Femur (tissue), 1 donor: Measurements from ENCODE around the gene ANKRD18A.

ENCODE experiments used
- DNase-seq: peaks from one replicate; pipeline ENCODE4 v3.0.0-alpha.2; 2017

Gene ANKRD18A

GRCh38 chr9:38620483-38621433 is at the start of gene ANKRD18A:
Gene ANKRD18A (minus strand): TSS chr9:38620596. CDS start chr9:38620285, 311 bp downstream.
- peak; percentile 67 for DNase-seq

DNA sequence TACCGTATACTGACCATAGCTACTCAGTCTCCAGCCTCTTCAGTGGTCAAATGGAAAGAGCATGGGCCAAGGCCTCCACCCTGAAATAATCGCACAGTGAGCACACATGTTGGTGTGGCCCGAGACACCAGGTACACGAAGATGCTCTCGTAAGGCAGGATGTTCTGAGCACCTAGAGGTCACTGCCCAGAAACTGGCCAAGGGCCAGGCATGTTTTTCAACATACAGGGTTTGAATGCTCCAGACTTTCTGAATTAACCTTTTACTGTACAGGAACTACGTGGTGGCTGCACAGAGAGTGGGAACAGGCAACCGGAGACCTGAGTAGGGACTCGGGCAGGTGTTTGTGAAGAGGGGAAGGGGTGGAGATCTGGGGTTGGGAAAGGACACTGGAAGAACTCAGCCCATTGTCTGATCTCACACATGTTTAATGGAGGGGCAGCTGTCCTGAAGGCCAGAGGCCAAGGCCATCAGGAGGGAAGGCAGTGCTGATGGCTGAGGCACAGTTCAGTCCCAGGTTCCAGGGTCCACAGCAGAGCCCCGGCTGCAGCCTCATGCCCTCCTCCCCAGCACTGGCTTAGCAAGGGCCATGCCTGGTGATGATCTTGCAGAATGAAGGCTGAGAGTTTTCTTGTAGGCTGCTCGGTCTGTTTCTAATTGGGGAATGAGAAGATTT is 48.5 kb upstream of the ANKRD18A start:
- no peak for DNase-seq

- peak; percentile 36 for DNase-seq
Measured at GRCh38 chr9:38662763-38663593, 42.6 kb upstream of the ANKRD18A start.

GRCh38 chr9:38659538-38659937 is 39.1 kb upstream of the ANKRD18A start:
- no peak for DNase-seq

- no peak for DNase-seq
Measured at GRCh38 chr9:38656896-38657295, 36.5 kb upstream of the ANKRD18A start.

DNA sequence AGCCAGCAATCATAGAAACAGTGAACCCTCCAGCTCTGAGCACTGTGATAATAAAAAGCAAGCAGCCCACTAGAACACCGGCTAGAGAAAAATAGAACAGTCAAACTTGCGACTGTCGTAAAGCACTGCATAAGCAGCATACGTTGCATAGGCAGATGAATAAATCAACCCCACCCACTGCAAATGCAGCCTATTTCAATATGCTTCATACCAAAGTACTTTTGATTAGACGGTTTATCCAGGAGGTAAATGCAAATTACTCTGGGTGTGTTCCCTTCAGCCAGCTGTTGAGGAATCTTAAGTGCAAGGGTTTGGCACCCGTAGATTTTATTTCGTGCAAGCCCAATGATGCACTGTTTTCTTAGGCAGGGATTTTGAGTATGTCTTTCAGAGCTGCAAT is 32.1 kb upstream of the ANKRD18A start:
- DNase-seq = no peak

DNA sequence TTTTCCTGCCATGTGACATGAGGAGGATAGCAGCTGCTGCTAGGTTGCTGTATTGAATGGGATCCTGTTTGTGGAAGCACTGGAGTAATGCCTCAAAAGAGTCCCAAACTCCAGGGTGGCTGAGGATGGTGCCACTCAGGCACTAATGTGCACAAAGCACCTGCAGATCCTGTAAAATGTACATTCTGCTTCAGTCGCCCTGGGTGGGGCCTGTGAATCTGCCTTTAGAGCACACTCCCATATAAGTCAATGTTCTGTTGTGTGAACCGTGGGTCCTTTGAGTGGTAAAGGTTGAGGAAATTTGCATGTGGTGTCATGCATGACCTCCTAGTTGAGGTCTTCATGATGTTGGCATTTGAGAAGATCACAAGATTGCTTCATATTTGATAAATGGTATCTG is 31.6 kb upstream of the ANKRD18A start:
- DNase-seq = no peak

DNA sequence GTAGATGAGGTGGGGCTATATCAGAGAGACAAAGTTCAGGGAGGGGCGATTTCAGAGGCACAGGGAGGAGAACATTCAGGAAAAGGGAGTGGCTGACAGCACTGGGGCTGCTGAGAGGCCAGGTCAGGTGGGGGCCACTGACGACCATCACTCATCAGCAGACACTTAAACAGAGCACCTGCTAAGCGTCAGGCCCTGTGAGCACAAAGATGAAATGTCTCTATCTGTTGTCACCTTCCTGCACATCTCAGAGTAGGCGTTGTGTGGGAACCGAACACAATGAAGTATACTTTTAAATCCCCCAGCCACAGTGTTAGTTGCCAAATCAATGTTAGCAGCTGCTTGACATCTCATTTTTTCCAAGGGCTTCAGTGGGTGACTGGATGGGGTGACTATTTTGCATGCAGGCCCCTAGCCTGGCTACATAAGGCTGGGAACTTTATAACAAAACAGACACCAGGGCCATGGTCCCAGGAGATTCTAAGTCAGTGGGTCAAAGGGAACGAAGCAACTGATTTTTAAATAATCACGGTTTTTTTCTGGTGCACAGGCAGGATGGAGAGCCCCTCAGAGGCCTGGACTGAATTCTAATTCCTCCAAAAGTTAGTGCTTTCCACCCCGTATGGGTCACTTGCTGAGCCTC is 31.1 kb upstream of the ANKRD18A start:
- DNase-seq = no peak

GRCh38 chr9:38650564-38650963 is 30.2 kb upstream of the ANKRD18A start:
- no peak for DNase-seq

- no peak for DNase-seq
Measured at GRCh38 chr9:38649731-38650363, 29.5 kb upstream of the ANKRD18A start.

DNA sequence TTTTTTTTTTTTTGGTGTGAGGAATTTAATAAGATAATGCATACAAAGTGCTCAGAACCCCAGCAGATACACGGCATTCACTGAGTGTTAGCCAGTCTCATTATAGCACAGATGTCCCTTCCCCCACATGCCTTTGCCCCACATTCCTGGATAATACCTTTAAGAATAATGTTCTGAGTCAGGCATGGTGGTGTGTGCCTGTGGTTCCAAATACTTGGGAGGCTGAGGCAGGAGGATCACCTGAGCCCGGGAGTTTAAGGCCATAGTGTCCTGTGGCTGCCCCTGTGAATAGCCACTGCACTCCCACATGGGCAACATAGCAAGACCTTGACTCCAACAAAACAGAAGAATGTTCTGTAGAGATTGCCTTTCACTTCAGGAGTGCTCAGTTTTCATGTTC is 24.2 kb upstream of the ANKRD18A start:
- no peak for DNase-seq

- no peak for DNase-seq
Measured at GRCh38 chr9:38643815-38644173, 23.4 kb upstream of the ANKRD18A start.

DNA sequence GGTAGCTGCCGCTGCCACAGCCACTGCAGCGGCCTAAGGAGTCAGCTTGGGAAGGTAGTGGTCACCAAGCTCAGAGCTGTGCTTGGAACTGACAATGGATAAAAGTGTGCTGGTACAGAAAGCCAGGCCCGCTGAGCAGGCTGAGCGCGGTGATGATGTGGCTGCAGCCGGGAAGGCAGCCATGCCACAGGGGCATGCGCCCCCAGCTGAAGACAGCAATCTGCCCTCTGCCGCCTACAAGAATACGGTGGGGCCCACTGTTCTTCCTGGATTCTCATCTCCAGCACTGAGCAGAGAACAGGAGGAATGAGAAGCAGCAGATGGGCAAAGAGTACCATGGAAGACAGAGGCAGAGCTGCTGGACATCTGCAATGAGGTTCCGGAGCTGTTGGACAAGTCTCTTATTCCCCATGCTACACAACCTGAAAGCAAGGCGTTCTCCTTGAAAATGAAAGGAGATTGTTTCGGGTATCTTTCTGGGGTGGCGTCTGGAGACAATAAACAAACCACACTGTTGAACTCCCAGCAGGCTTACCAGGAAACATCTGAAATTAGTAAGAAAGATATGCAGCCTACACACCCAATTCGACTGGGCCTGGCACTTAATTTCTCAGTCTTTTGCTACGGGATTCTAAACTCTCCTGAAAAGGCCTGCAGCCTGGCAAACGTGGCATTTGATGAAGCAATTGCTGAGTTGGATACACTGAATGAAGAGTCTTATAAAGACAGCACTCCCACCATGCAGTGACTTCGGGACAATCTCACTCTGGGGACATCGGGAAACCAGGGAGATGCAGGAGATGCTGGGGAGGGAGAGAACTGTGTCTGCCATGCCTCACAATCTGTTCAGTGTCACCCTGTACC is 22.8 kb upstream of the ANKRD18A start:
- DNase-seq = no peak

DNA sequence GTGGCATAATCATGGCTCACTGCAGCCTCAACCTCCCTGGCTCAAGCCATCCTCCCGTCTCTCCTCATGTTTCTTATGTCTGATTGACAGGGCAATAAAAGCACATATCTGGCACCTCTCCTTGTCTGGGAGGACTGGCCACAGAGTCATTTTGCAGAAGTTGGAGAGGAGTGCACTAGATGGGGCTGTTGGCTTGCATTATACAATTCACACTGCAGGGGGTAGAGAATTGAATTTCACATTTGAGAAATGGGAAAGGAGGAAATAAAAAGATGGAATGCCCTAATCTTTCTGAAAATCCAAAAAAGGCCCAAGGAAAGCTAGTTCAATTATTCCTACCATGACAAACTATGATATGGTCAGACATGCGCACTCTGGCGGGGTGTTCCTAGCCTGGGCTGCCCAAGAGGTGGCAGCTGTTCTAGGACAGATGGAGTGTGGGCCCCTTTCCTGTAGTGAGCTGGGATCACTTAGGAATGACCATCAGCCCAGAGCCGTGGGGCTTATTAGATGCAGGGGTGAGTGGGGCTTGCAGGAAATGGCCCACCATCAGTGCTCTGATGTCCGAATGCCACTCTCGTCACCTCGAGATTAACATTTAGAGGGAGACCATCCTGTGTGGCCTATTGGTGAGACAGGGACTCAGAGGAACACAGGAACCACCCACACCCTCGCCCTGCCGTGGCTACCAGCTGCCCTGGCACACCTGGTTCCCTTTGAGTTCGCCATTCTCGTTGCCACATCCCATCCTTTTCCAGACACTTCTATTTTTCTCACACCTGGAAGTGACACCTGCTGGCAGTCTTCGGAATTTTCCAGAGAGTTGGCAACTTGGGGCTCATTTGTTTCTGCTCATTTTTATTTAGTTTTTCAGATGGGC is 21.8 kb upstream of the ANKRD18A start:
- DNase-seq = peak; percentile 40

DNA sequence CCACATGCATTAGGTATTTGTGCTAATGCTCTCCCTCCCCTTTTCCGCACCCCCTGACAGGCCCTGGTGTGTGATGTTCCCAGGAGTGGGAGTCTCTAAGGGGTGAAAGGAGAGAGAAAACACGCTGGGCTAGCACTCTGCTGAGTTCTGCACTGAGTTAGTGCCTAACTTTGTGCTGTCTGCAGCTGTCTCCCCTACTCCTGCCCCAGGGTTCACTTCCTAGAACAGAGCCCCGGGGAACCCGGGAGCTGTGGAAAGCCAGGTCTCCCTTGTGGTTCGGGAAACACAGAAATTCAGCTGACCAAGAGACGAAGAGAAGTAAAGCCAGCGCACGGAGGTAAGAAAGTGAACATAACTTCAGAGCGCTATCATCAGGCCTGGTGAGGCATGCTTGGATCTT is 20.7 kb upstream of the ANKRD18A start:
- no peak for DNase-seq

DNA sequence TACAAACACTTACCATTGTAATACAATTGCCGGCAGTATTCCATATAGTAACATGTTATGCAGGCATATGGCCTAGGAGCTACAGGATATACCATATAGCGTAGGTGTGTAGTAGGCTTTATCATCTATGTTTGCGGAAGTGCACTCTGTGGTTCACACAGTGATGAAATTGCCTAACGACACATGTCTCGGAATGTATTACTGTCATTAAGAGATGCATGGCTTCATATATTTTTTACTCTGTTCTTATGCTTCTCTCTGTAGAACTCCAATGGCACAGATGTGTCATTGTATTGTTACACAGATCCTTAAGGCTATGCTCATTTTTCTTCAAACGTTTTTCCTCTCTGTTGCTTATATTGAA is 19.2 kb upstream of the ANKRD18A start:
- no peak for DNase-seq

GRCh38 chr9:38638881-38639576 is 18.6 kb upstream of the ANKRD18A start:
- no peak for DNase-seq

DNA sequence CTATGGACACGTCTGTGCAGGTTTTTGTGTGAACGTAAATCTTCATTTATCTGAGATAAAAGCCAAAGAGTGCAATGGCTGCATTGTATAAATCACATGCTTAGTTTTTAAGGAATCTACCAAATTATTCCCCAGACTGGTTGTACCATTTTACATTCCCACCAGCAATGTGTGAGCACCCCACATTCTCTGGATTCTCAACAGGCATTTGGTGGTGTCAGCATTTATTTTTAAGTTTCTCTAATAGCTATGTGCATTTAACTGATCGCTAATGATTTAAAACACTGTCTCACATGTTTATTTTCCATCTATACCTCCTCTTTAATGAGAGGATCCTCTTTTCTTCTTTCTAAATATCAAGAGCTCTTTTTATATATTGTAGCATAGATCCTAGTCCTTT is 13.9 kb upstream of the ANKRD18A start:
- DNase-seq = no peak

DNA sequence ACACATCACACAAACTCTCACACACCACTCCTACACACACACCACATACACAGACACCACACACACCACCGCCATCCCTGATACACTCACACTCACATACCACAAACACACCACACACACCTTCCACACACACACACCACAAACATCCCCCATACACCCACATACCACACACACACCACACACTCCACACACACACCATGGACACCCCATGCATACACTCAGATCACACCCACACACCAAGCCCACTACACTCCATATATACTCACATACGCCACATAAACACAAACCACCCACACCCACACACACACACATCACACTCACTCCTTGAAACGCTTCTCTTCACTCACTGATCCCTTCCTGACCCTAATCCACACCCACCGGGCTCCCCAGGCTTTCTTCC is 9.1 kb upstream of the ANKRD18A start:
- no peak for DNase-seq

DNA sequence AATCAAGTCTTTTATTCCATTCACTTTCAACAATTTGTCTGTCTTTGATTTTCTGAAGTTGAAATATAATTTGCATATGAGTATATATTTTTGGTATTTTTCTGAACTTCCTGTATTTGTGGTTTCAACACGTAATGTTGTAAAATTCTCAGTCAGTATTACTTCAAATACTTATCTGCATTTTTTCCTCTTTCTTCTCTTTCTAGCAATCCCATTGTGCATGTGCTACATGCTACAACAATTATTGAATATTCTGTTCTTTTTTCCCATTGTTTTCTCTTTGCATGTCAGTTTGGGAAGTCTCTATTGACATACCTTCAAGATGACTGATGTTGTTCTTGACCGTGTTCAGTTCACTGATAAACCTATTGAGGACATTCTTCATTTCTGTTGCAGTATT is 5.6 kb upstream of the ANKRD18A start:
- DNase-seq = no peak
